Stimulated activated CD4-positive, alpha-beta T cell treated with anti-CD3 and anti-CD28 coated beads, Interleukin-12 subunit alpha, Interleukin-12 subunit beta, amount 100 ng/mL, for 24 hours (primary cell): Measurements from ENCODE around the gene ORC4.

ENCODE experiments used
- DNase-seq, 2 experiments: peaks; one replicate each; pipeline ENCODE4 v3.0.0-alpha.2; 2020; ENCODE audit warnings: low read depth in 2 of 2

The ORC4 gene

GRCh38 chr2:147933931-147934330, 86.6 kb downstream of the ORC4 start:
- no peak for DNase-seq

DNA sequence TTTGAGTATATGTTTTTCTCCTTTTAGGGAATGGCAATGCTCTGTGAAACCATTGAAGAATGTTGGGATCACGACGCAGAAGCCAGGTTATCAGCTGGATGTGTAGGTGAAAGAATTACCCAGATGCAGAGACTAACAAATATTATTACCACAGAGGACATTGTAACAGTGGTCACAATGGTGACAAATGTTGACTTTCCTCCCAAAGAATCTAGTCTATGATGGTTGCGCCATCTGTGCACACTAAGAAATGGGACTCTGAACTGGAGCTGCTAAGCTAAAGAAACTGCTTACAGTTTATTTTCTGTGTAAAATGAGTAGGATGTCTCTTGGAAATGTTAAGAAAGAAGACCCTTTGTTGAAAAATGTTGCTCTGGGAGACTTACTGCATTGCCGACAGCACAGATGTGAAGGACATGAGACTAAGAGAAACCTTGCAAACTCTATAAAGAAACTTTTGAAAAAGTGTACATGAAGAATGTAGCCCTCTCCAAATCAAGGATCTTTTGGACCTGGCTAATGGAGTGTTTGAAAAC, 93.4 kb downstream of the ORC4 start:
- no peak for DNase-seq

- DNase-seq, result no peak
Observed at GRCh38 chr2:147925886-147926285, 94.7 kb downstream of the ORC4 start.

DNA sequence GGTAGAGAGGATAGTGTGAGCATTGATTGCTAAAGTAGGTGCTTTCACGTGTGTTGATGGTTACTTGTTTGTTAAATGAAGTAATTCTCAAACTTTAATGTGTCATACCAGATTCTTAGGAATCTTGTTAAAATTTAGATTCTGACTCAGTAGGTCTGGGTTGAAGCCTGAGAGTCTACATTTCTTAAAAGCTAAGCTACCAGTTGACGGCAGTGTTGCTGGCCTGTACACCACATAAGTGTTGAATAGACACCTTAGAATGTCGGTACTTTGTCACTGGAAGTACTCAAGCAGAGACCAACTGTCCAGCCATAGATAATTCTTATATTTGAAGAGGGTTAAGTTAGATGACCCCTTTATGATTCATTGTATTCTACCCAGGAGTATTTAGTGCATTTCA, 95.9 kb downstream of the ORC4 start:
- no peak for DNase-seq

DNA sequence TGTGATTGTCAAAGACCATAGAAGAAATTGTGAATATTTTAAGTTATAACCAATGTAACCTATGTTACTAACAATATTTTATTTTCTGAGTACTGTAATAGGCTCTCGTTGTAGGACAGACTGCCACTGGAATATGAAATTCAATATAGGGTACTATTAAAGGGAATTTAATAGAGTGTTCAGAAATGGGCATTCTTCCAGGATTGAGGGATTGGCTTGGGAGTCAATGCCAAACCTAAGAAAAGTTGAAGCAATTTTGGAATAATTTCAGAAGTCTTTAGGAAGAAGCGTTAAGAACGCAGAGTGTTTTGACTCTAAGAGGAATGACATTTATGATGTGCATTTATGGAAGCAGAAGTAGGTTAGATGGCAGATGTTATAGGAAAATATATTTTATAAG, 96.7 kb downstream of the ORC4 start:
- no peak for DNase-seq

DNA sequence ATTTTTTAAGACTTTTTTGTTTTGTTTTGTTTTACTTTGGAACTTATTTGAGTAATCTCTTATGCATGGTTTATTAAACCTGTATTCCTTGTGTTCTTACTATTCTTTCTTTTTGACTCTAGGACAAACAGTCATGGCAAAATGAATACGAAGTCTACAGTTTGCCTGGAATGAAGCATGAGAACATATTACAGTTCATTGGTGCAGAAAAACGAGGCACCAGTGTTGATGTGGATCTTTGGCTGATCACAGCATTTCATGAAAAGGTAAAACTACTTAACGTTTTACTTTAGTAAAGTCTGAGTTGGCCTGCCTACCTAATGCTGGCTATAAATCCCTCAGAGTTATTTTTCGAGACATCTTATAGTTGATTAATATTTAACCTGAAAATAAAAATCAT, 103.4 kb downstream of the ORC4 start:
- no peak for DNase-seq

DNA sequence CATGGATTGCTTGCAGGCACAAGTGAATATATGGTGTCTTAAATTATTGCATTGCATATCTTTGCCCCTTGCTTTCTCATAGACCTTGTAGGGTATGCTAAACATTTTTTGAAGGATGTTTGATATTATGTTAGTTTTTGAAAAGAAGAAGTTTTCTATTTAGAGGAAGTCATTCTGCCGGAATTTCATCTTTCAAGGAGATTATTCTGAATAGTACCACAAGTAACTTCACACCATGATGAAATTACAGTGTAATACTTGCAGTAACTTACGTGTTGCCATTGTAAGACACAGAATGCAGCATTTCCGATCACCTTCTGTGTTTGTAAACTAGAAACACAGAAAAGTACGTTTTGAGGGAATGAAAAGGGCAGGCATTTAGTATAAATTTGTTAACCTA, 103.8 kb downstream of the ORC4 start:
- no peak for DNase-seq

DNA sequence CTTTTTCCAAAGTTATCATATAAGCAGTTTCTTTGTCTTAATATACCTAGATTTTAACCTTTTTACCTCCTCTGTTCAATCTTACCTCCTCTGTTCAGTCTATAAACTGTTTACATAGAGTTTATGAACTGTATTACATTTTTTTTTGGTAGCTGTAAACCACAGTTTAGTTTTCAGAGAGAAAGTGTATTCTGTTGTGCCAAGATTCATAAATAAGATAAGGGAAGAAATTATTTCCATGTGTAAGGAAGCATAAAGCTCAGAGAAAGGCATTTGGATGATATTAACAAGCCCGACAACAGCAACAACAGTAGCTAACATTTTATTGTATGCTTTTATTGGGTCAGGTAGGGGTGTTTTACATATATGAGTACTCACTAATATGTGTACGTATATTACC, 104.5 kb downstream of the ORC4 start:
- no peak for DNase-seq

- DNase-seq, result no peak
Observed at GRCh38 chr2:147913701-147914480, 106.6 kb downstream of the ORC4 start.

DNA sequence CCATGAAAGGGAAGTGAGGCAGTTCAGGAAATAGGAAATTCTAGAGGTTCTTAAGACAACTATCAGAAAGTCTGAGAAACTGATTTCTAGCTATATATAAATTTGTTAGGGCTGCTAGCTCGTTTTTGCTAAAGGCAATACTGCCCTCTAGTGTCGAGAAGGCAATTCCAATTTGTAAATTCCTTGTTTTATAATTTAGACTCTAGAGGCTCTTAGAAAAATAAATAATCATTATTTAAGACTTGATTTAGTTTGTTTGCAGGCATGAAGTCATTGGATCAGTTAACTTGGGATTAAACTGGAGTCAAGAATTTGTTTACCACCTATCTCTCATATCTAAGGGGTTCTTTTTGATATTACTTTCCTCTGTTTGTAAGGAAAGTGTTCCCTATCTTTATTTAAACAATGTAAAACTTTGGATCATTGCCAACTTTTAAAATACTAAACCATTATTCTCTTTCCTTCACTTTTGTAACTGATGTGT, 109.5 kb downstream of the ORC4 start:
- DNase-seq, result no peak

- DNase-seq, result no peak
Observed at GRCh38 chr2:147909178-147909577, 111.4 kb downstream of the ORC4 start.

GRCh38 chr2:147904051-147904450, 116.5 kb downstream of the ORC4 start:
- DNase-seq, result no peak

DNA sequence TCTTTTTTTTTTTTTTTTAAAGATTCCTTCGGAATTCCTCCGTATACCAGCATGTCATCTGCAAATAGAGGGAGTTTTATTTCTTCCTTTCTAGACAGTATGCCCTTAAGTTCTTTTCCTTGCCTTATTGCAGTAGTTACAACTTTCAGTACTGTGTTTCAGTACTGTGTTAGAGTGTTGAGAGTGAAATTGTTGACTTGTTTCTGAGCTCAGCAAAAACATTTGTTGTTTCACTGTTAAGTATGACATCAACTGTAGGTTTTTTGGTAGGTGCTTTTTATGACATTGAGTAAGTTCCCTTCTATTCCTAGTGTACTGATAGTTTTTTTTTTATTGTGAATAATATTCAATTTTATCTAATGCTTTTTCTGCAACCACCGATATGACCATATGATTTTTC, 131.9 kb downstream of the ORC4 start:
- DNase-seq, result no peak

DNA sequence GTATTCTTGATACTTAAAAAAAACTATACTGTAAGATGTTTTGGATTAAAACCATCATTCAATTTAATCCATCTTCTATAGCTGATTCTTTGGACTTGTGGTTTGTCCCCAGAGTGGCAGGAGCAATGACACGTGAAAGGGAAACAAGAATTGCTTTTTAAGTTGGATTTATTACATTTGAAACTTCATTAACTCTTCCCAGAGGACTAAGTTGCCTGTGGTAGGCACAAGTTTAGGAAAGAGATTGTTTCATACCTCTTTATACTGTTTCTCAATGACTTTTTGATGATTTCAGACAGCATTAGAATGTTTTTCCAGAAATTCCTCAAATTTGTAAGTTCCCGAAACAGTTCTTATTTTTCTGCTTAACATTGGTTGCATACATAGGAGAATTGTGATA, 134.4 kb downstream of the ORC4 start:
- DNase-seq, result no peak

DNA sequence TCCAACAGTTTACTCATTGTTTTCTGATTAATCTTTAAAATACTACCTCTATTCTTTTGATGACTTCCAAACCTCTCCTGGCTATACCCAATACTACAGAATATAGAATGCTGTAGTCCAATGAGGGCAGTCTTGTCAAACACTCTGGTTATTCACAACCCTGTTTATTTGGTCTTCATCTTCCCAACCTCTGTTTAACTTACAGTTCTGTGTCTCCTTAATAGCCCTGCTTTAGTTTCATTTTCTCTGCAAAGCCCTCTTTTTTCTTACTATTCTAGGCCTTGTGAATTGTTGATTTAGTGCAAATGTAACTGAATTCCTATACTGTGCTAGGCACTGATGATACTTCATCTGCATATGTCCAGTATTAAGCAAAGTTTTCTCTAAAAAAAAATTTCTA, 135.7 kb downstream of the ORC4 start:
- no peak for DNase-seq

DNA sequence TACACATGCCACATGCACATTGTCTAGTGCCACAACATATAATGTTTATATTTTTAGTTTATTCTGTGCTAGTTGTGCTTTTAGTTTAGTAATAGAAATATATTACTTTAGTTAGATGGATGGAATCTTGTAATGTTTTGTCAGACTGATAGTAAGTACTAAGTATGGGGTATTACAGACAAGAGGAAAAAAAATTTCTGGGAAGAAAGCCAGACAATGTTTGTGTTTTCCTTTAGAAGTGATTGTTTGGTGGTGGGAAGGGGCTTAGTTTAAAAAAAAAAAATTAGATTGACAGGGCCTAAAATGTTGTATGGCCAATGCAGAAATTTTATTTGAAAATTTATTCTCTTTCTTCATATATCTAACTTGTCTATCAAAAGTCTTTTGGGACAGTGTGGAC, 137.9 kb downstream of the ORC4 start:
- no peak for DNase-seq
